GOT3 (cell line): Measurements from ENCODE around the gene LCN15.
"Not testable (repeated sequence)": the region's sequence is repeated elsewhere in the genome, so short reads cannot be mapped to it uniquely, and the experiment has no call there.

Source experiments
- DNase-seq: peaks from one replicate; lab custom pipeline; 2025; ENCODE audit warnings: mixed read lengths; lab: John Stamatoyannopoulos, UW

The LCN15 gene

GRCh38 chr9:136794281-136794999, 30.1 kb upstream of the LCN15 start:
- no peak for DNase-seq

- no peak for DNase-seq
These were observed 29.0 kb upstream of the LCN15 start for GRCh38 chr9:136793086-136793946.

DNA sequence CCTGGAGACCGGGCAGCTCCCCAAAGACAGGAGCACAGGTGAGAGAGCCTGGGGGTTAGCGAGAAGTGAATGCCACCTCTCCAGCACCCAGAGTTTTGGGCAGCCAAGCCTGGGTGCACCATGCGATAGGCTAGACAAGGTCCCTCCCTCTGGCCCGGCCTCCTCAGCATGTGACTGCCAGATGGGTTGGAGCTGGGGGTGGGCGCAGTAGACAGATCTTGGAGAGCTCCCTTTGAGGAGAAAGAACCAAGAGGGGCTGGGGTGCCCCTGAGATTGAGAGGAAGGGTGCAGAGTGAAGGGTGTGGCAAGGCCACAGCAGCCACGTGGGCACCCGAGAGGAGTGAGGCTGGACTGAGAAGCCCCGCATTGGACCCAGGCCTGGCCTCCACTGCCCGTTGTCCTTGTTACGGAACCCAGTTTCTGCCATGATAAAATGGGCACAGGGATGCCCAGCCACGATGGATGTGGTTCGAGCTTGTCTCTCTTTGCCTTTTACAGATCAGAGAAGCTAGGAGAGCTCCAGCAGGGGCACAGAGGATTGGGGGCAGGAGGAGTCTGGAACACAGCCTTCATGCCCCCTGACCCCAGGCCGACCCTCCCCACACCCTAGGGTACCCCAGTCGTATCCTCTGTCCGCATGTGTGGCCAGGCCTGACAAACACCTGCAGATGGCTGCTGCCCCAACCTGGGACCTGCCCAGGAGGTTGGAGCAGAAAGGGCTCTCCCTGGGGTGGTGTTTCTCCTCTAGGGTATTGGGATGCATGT, 28.2 kb upstream of the LCN15 start:
- no peak for DNase-seq

- DNase-seq: no peak
These were observed 27.4 kb upstream of the LCN15 start for GRCh38 chr9:136791516-136792276.

DNA sequence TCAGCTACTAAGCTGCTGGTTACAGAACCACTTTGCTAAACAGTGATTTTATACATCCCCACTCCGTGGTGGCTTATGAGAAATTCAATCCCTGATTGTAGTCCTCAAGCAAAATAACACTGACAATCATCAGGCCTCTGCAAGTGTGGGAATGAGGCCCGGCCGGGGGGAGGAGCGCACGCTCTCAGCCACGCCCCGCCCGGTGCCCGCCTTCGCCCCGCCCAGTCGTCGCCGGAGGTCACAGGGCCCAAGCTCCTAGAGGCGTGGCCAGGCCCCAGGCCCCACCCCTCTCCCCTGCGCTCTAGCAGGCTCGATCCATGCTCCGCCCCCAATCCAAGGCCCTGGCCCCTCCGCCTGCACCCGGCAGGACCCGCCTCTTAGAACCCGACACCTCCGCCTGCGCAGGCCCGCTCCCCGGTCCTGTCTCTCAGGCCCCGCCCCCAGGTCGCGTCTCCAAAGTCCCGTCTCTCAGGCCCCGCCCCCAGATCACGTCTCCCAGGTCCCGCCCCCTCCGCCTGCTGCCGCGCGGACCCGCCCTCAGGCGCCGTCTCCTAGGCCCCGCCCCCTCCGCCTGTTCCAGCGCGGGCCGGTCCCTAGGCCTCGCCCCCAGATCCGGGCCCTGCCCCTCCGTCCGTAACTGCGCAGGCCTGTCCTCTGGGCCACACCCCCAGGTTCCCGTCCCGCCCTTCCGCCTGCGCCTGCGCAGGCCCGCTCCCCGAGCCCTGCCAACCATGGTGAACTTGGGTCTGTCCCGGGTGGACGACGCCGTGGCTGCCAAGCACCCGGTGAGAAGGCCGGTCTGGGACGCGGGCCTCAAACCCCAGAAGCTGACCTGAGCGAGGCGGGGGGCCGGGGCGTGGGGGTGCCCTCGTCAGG, 26.6 kb upstream of the LCN15 start, which contains the start of gene TMEM141:
TSS of gene TMEM141 (plus strand) at position 705 of the 876 bp plus-strand sequence. CDS start at position 732, 27 bp downstream.
- DNase-seq: peak; percentile 97

DNA sequence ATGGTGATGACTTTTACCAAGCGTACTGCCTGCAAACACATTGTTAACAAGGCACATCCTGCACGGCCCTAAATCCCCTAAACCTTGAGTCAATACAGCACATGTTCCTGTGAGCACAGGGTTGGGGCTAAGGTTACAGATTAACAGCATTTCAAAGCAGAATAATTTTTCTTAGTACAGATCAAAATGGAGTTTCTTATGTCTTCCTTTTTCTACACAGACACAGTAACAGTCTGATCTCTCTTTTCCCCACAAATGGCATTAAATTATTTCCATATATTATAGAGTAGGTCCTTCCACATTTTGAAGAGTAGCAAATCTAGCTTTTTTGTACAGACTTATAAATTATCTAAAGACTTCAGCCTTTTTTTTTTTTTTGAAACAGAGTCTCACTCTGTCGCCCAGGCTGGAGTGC, 25.2 kb upstream of the LCN15 start:
- DNase-seq: no peak

GRCh38 chr9:136788644-136789522, 24.6 kb upstream of the LCN15 start:
- DNase-seq: not testable (repeated sequence)

DNA sequence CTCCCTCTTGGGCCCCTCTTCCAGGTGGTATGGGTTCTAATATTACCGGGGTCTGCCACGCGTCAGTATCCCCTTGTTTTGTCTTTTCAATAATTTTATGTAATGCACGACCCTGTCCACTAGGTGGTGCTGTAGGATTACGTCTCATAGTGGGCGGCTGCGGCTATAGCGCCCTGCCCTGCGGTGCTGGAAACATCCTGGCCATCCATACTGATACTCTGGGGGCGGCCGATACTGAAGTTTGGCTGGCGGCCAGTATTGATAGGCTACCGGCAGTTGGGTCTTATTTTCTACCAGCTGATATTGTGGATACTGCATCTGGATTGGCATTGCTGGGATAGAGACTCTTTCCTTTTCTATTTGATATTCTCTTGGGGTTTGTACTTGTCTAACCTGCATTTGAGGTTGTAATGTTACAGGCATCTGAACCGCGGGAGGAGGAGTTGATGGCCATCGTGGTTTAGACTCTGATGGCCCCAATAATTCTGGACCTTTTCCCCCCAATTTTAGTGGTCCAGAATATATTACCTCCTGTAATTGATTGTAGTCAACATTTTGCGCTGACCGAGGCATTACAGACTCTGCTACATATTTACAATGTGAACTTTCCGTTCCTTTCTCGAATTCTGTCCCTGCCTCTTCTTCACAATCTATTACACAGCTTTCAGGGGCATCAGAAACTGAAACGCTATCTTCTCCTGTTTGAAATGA, 23.5 kb upstream of the LCN15 start:
- DNase-seq: no peak

DNA sequence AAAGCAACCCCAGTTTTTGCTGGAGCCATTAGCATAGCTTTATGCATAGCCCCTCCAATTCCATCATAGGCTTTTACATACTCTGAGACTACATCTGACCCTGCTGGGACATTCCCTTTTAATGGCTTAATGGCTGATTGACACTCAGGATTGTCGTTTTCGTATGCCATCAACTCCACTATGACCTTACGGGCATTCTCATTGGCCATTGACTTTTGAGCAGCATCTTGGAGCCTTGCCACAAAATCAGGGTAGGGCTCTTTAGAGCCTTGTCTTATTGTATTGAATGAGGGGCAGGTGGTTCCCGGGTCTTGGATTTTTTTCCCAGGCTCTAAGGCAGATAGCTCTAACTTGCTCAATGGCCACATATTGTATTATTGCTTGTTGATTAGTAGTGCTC, 22.7 kb upstream of the LCN15 start:
- DNase-seq: not testable (repeated sequence)

DNA sequence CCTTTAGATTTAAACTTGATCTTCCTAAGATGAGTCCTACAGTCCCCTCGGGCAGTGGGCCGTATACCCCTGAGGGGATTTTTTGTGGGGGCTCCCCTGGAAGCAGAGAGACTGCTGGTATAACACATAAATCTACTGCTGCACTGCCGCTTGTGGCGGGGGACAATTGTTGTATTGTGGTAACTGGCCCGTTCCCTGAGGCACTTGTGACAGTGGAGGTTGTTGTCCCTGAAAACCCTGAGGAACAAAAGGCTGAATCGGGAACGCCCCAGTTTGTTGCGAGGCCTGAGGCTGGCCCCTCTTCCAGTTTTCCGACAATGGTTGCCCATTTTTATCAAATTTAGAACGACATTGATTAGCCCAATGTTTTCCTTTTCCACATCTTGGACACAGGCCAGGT, 22.1 kb upstream of the LCN15 start:
- DNase-seq: no peak

DNA sequence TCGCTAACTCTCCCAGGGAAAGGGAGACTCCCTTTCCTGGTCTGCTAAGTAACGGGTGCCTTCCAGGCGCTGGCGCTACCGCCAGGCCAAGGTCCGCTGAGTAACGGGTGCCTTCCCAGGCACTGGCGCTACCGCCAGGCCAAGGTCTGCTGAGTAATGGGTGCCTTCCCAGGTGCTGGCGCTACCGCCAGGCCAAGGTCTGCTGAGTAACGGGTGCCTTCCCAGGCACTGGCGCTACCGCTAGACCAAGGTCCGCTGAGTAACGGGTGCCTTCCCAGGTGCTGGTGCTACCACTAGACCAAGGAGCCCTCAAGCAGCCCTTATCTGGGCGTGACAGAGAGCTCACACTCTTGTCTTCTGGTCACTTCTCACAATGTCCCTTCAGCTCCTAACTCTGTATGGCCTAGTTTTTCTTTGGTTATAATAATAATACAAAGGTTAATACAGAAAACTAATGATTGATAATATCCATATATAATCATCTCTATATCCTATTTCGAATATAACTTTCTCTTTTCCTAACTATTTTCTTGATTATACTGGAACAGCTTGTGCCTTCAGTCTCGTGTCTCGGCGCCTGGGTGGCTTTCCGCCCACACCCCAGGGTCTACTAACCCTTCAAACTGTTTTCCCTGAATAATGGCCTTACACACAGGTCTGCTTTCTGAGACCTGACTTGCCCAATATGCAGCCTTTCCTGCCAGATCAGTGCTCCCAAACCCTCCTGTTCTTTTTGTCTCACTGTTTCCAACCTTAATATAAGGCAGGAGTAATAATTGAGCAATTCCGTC, 21.4 kb upstream of the LCN15 start:
- DNase-seq: not testable (repeated sequence)

DNA sequence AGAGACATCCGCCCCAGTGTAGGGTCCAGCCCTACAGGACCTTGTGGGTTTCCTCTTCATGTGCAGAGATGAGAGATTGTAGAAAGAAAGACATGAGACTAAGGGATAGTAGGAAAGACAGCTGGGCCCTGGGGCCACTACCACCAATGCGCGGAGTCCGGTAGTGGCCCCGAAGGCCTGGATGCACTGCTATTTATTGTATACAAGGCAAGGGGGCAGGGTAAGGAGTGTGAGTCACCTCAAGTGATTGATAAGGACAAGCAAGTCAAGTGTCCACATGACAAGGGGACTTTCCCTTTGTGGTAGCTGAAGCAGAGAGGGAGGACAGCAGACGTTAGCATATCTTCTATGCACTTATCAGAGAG, 20.7 kb upstream of the LCN15 start:
- no peak for DNase-seq

- DNase-seq: no peak
These were observed 20.1 kb upstream of the LCN15 start for GRCh38 chr9:136784249-136784996.

GRCh38 chr9:136782452-136782851, 18.1 kb upstream of the LCN15 start:
- no peak for DNase-seq

GRCh38 chr9:136779808-136780207, 15.5 kb upstream of the LCN15 start:
- no peak for DNase-seq

DNA sequence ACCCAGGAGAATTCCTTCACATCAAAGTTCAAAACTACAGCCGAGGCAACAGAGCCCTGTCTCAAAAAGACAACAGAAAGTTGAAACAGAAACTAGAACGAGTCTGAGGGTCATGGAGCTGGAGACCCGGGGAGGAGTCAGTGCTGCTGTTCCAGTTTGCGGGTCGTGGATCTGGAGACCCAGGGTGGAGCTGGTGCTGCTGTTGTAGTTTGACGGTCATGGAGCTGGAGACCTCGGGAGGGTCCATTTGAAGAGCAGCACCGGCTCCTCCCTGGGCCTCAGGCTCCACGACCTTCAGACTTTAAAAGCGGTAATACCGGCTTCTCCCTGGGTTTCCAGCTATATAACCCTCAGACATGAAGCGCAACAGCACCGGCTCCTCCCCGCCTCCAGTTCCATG, 13.0 kb upstream of the LCN15 start:
- no peak for DNase-seq

DNA sequence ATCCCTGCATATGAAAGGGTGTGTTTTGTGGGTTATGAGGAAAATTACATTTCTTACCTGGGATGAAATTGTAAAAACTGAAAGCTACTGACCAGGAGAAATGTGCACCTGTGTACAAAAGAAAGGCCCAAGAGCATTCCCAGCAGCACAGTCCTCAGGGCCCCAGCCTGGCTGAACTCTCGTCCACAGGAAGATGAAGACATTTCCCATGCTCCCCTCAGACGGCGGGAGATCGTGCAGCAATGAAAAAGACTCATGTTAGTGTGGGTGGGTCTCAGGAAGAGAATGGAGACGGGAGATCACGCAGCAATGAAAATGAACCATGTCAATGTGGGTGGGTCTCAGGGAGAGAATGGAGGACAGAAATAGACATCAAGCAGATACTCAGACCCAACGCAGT, 12.6 kb upstream of the LCN15 start:
- no peak for DNase-seq
